WTC11 (cell line): ENCODE measurements around the gene DTNA. TPM values are rescaled to one million over a fixed set of nuclear protein-coding genes. Genes with fewer than 3 reads are reported as not detected.
A peak's percentile ranks its signal among the peaks of the same experiment; 100 is the strongest.

ENCODE experiments used
- ATAC-seq: fragments of 200-7000 bp; cut with Tn5 transposase; 2 replicates; pipeline ENCODE4 v1.10.0; 2021; ENCODE audit warnings: mild to moderate bottlenecking, moderate library complexity
- CTCF ChIA-PET: fragments of 300-600 bp; sonication (Branson Sonifier 250); formaldehyde crosslinking; loops from one replicate; lab custom pipeline; 2021; ENCODE audit warnings: antibody characterized with exemption; lab: Charles Lee
- POLR2A ChIA-PET: fragments of 350-600 bp; sonication (Branson Sonifier 250); formaldehyde crosslinking; loops from one replicate; lab custom pipeline; 2021; ENCODE audit warnings: antibody characterized with exemption; lab: Charles Lee
- DNase-seq: peaks from one replicate; pipeline ENCODE4 v3.0.0; 2021; ENCODE audit warnings: low spot score
- H3K27ac Mint-ChIP-seq: 2 replicates; pipeline ENCODE4 v1.8.0; 2021; ENCODE audit warnings: mixed read lengths
- H3K27me3 Mint-ChIP-seq: 2 replicates; pipeline ENCODE4 v1.8.0; 2021; ENCODE audit warnings: low read depth, mild to moderate bottlenecking, moderate library complexity, mixed read lengths
- H3K36me3 Mint-ChIP-seq: 2 replicates; pipeline ENCODE4 v1.8.0; 2021; ENCODE audit warnings: mixed read lengths
- H3K4me1 Mint-ChIP-seq: 2 replicates; pipeline ENCODE4 v1.8.0; 2022; ENCODE audit warnings: mixed read lengths
- H3K4me3 Mint-ChIP-seq: 2 replicates; pipeline ENCODE4 v1.8.0; 2021; ENCODE audit warnings: mild to moderate bottlenecking, moderate library complexity, mixed read lengths
- H3K9me3 Mint-ChIP-seq: 2 replicates; pipeline ENCODE4 v1.8.0; 2021; ENCODE audit warnings: mixed read lengths
- ATF3 ChIP-seq: sonication (generic); formaldehyde crosslinking; conservative IDR thresholded peaks from 2 replicates; pipeline ENCODE4 v1.8.1; 2022; ENCODE audit warnings: mild to moderate bottlenecking, missing genetic modification reagents
- E2F5 ChIP-seq: sonication (generic); formaldehyde crosslinking; IDR thresholded peaks from 2 replicates; pipeline ENCODE4 v1.8.1; 2022; ENCODE audit warnings: mild to moderate bottlenecking, moderate library complexity, missing genetic modification reagents
- EMX1 ChIP-seq: fragments of 250-450 bp; sonication (Bioruptor Pico); IDR thresholded peaks from 2 replicates; pipeline ENCODE4 v1.8.0; 2021; ENCODE audit warnings: mild to moderate bottlenecking
- ERG ChIP-seq: fragments of 250-450 bp; sonication (Bioruptor Pico); IDR thresholded peaks from 2 replicates; pipeline ENCODE4 v1.8.0; 2021; ENCODE audit warnings: mild to moderate bottlenecking
- FOXP1 ChIP-seq: sonication (generic); formaldehyde crosslinking; IDR thresholded peaks from 2 replicates; pipeline ENCODE4 v1.8.0; 2022; ENCODE audit warnings: missing genetic modification reagents, mild to moderate bottlenecking, moderate library complexity, borderline replicate concordance
- GABPB1 ChIP-seq: sonication (generic); formaldehyde crosslinking; IDR thresholded peaks from 2 replicates; pipeline ENCODE4 v1.8.1; 2023; ENCODE audit warnings: mild to moderate bottlenecking, missing genetic modification reagents
- IRF1 ChIP-seq: sonication (generic); formaldehyde crosslinking; IDR thresholded peaks from 2 replicates; pipeline ENCODE4 v1.8.0; 2023; ENCODE audit warnings: missing genetic modification reagents
- IRF2 ChIP-seq: sonication (generic); formaldehyde crosslinking; IDR thresholded peaks from 2 replicates; pipeline ENCODE4 v1.8.0; 2022; ENCODE audit warnings: low read depth, missing genetic modification reagents, borderline replicate concordance
- MLX ChIP-seq: sonication (generic); formaldehyde crosslinking; IDR thresholded peaks from 2 replicates; pipeline ENCODE4 v1.8.1; 2023; ENCODE audit warnings: mild to moderate bottlenecking, missing genetic modification reagents, moderate library complexity
- NR2C2 ChIP-seq: sonication (generic); formaldehyde crosslinking; IDR thresholded peaks from 2 replicates; pipeline ENCODE4 v1.8.0; 2022; ENCODE audit warnings: mild to moderate bottlenecking, missing genetic modification reagents
- OVOL2 ChIP-seq: fragments of 250-450 bp; sonication (Bioruptor Pico); IDR thresholded peaks from 2 replicates; pipeline ENCODE4 v1.9.0; 2021; ENCODE audit warnings: mild to moderate bottlenecking, borderline replicate concordance
- PRDM15 ChIP-seq: sonication (generic); formaldehyde crosslinking; IDR thresholded peaks from 2 replicates; pipeline ENCODE4 v1.8.0; 2022; ENCODE audit warnings: missing genetic modification reagents
- SMAD4 ChIP-seq: sonication (generic); formaldehyde crosslinking; IDR thresholded peaks from 2 replicates; pipeline ENCODE4 v1.8.0; 2022; ENCODE audit warnings: mild to moderate bottlenecking, missing genetic modification reagents
- TCF7 ChIP-seq: sonication (generic); formaldehyde crosslinking; IDR thresholded peaks from 2 replicates; pipeline ENCODE4 v1.8.0; 2022; ENCODE audit warnings: mild to moderate bottlenecking, low read depth, missing genetic modification reagents, moderate library complexity
- USF2 ChIP-seq: sonication (generic); formaldehyde crosslinking; IDR thresholded peaks from 2 replicates; pipeline ENCODE4 v1.8.1; 2023; ENCODE audit warnings: mild to moderate bottlenecking, missing genetic modification reagents, moderate library complexity
- ZNF423 ChIP-seq: fragments of 250-450 bp; sonication (Bioruptor Pico); IDR thresholded peaks from 2 replicates; pipeline ENCODE4 v2.1.2; 2022; ENCODE audit warnings: mild to moderate bottlenecking, moderate library complexity
- ZSCAN18 ChIP-seq: fragments of 250-450 bp; sonication (Bioruptor Pico); IDR thresholded peaks from 2 replicates; pipeline ENCODE4 v2.1.2; 2022; ENCODE audit warnings: mild to moderate bottlenecking, moderate library complexity
- total RNA-seq: library from RNA; stranded (reverse); gene quantifications from 3 replicates; pipeline ENCODE4 v1.2.3, GENCODE V29; 2021

The DTNA gene
- total RNA-seq, 1 experiment from 2014 or later: 16.1 TPM

- no peak for TF ChIP-seq IRF1 (CRISPR knock-in tag)
- TF ChIP-seq, all 79 proteins: peak for 0
Observed at GRCh38 chr18:34697233-34697632, 12.9 kb upstream of the DTNA start (continued).

- Mint-ChIP-seq H3K27ac (peak overlapping the region; percentile 35; the same call in 1 of the 2 replicates), H3K36me3 (peaks cover 15% of the 10 kb centered on the region), H3K4me3 (no peak overlapping the region), H3K27me3 (no peaks in the 10 kb centered on the region), H3K9me3 (peaks cover 17% of the 10 kb centered on the region), H3K4me1 (peaks cover 25% of the 10 kb centered on the region)
- no peak for ATAC-seq
- no peak for DNase-seq
- TF ChIP-seq ZNF423 (no peak), PRDM15 (CRISPR knock-in tag) (no peak), EMX1 (no peak), NR2C2 (no peak), E2F5 (CRISPR knock-in tag) (no peak), TCF7 (CRISPR knock-in tag) (no peak), USF2 (CRISPR knock-in tag) (no peak), IRF2 (CRISPR knock-in tag) (no peak), GABPB1 (CRISPR knock-in tag) (no peak), ERG (CRISPR knock-in tag) (no peak), FOXP1 (CRISPR knock-in tag) (no peak), ATF3 (CRISPR knock-in tag) (no peak), MLX (CRISPR knock-in tag) (no peak), OVOL2 (CRISPR knock-in tag) (no peak), SMAD4 (CRISPR knock-in tag) (no peak), ZSCAN18 (CRISPR knock-in tag) (no peak)
- ChIA-PET POLR2A (no interaction called here), CTCF (interaction anchor here (1.1 kb wide), 1 partner anchor 36 kb away, joined by 3 read pairs; no protein-coding TSS in a partner anchor)
Observed at GRCh38 chr18:34697891-34698290, 12.2 kb upstream of the DTNA start.
